Measurements from ENCODE around the gene ADAP1. TPM values are rescaled to one million over a fixed set of nuclear protein-coding genes. Genes with fewer than 3 reads are reported as not detected.

The ADAP1 gene
- total RNA-seq, 1 experiment from 2014 or later, result 31.2 TPM

- no peak overlapping the region for H3K27ac ChIP-seq (ENCODE audit: low read length)
- peaks cover 46% of the 10 kb centered on the region for H3K36me3 ChIP-seq (ENCODE audit: low read depth, low read length)
Observed at GRCh38 chr7:862157-862556, 92.3 kb downstream of the ADAP1 start.

DNA sequence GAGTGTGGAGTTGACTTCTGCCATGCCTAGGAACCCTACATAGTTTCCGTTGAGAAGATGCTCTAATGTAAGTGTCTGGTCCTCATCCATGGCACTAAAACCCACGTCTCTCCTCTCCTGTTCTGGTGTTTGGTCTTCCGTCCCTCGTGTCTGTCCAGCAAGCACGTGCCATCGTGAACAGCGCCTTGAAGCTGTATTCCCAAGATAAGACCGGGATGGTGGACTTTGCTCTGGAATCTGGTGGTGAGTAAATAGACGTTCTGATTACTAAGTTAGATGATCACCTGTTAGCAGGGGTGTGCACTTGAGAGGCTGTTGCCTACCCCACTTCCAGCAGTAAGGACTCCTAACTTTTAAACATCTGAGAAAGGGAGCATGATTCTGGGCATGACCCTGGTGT, 93.3 kb downstream of the ADAP1 start:
- DNase-seq, result no peak
- Histone ChIP-seq H3K27me3 (ENCODE audit: low read length) (no peaks in the 10 kb centered on the region), H3K9ac (ENCODE audit: low read length) (no peak overlapping the region), H3K36me3 (ENCODE audit: low read depth, low read length) (peaks cover 42% of the 10 kb centered on the region), H3K27ac (ENCODE audit: low read length) (no peak overlapping the region), H4K20me1 (ENCODE audit: low read length) (no peaks in the 10 kb centered on the region), H2AFZ (ENCODE audit: low read length) (no peak overlapping the region), H3K4me1 (ENCODE audit: insufficient read depth, low read length) (no peaks in the 10 kb centered on the region), H3K9me2 (replicated peaks; ENCODE audit: low read length) (no peaks in the 10 kb centered on the region), H3F3A (ENCODE audit: low read length, unreplicated experiment) (no peaks in the 10 kb centered on the region), H3K79me2 (ENCODE audit: low read length) (no peaks in the 10 kb centered on the region), H3K4me3 (ENCODE audit: low read length) (no peak overlapping the region), H3K4me2 (ENCODE audit: low read length) (no peak overlapping the region), H3K9me3 (ENCODE audit: low read length) (no peaks in the 10 kb centered on the region)
- no TSS peak for BruUV-seq (replicated peaks)
- no peak for TF ChIP-seq EZH2 (IDR thresholded peaks at IDR 0.05; ENCODE audit: low read length, unreplicated experiment)
- no peak for TF ChIP-seq EZH2phosphoT487 (IDR thresholded peaks at IDR 0.05; ENCODE audit: borderline replicate concordance, low read length)
- TF ChIP-seq, protein P1, sequence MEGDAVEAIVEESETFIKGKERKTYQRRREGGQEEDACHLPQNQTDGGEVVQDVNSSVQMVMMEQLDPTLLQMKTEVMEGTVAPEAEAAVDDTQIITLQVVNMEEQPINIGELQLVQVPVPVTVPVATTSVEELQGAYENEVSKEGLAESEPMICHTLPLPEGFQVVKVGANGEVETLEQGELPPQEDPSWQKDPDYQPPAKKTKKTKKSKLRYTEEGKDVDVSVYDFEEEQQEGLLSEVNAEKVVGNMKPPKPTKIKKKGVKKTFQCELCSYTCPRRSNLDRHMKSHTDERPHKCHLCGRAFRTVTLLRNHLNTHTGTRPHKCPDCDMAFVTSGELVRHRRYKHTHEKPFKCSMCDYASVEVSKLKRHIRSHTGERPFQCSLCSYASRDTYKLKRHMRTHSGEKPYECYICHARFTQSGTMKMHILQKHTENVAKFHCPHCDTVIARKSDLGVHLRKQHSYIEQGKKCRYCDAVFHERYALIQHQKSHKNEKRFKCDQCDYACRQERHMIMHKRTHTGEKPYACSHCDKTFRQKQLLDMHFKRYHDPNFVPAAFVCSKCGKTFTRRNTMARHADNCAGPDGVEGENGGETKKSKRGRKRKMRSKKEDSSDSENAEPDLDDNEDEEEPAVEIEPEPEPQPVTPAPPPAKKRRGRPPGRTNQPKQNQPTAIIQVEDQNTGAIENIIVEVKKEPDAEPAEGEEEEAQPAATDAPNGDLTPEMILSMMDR (conservative IDR thresholded peaks at IDR 0.05; ENCODE audit: low read depth, low read length), result no peak
- no peak for ATAC-seq
- CTCF ChIA-PET, result no interaction called here
- intact Hi-C loops (cut with micrococcal nuclease), result no loop called here
- POLR2A ChIA-PET (ENCODE audit: unreplicated experiment), result no interaction called here

More at GRCh38 chr7:862157-862556, 92.3 kb downstream of the ADAP1 start:
- ATAC-seq (no peak), DNase-seq (no peak)
- Histone ChIP-seq H3K4me2 (ENCODE audit: low read length) (no peak overlapping the region), H3K9ac (ENCODE audit: low read length) (no peak overlapping the region), H2AFZ (ENCODE audit: low read length) (no peak overlapping the region), H3F3A (ENCODE audit: low read length, unreplicated experiment) (no peaks in the 10 kb centered on the region), H3K27me3 (ENCODE audit: low read length) (no peaks in the 10 kb centered on the region), H3K9me3 (ENCODE audit: low read length) (no peaks in the 10 kb centered on the region), H4K20me1 (ENCODE audit: low read length) (no peaks in the 10 kb centered on the region), H3K4me1 (ENCODE audit: insufficient read depth, low read length) (no peaks in the 10 kb centered on the region), H3K79me2 (ENCODE audit: low read length) (no peaks in the 10 kb centered on the region), H3K9me2 (replicated peaks; ENCODE audit: low read length) (no peaks in the 10 kb centered on the region), H3K4me3 (ENCODE audit: low read length) (no peak overlapping the region)
- ChIA-PET POLR2A (ENCODE audit: unreplicated experiment) (no interaction called here), CTCF (no interaction called here)
- TF ChIP-seq, protein P1 (conservative IDR thresholded peaks at IDR 0.05; ENCODE audit: low read depth, low read length), result no peak
- TF ChIP-seq EZH2phosphoT487 (IDR thresholded peaks at IDR 0.05; ENCODE audit: borderline replicate concordance, low read length) (no peak), EZH2 (IDR thresholded peaks at IDR 0.05; ENCODE audit: low read length, unreplicated experiment) (no peak)
- intact Hi-C loops (cut with micrococcal nuclease), result no loop called here
- no TSS peak for BruUV-seq (replicated peaks)

DNA sequence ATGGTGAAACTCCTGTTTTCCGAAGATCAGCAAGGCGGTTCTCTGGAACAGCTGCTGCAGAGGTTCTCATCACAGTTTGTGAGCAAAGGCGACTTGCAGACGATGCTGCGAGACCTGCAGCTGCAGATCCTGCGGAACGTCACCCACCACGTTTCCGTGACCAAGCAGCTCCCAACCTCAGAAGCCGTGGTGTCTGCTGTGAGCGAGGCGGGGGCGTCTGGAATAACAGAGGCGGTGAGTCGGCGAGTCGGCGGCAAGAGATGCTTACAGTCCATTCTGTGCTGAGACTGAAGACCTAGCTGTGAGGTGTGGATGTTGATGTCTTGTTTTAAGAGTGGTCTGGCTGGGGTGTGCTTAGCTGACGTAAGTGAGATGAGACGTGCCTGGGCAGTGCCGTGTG, 94.3 kb downstream of the ADAP1 start:
- intact Hi-C loops (cut with micrococcal nuclease), result no loop called here
- H3F3A ChIP-seq (ENCODE audit: low read length, unreplicated experiment), result no peaks in the 10 kb centered on the region
- no peaks in the 10 kb centered on the region for H3K9me3 ChIP-seq (ENCODE audit: low read length)
- ChIA-PET POLR2A (ENCODE audit: unreplicated experiment) (no interaction called here), CTCF (no interaction called here)
- TF ChIP-seq EZH2 (IDR thresholded peaks at IDR 0.05; ENCODE audit: low read length, unreplicated experiment), result no peak
- TF ChIP-seq EZH2phosphoT487 (IDR thresholded peaks at IDR 0.05; ENCODE audit: borderline replicate concordance, low read length), result no peak
- TF ChIP-seq, protein P1 (conservative IDR thresholded peaks at IDR 0.05; ENCODE audit: low read depth, low read length), result no peak
- H3K4me2 ChIP-seq (ENCODE audit: low read length), result no peak overlapping the region
- no peak overlapping the region for H2AFZ ChIP-seq (ENCODE audit: low read length)
- no peak overlapping the region for H3K9ac ChIP-seq (ENCODE audit: low read length)
- H3K9me2 ChIP-seq (replicated peaks; ENCODE audit: low read length), result no peaks in the 10 kb centered on the region
- no peaks in the 10 kb centered on the region for H3K79me2 ChIP-seq (ENCODE audit: low read length)
- H3K4me3 ChIP-seq (ENCODE audit: low read length), result no peak overlapping the region
- no TSS peak for BruUV-seq (replicated peaks)
- no peaks in the 10 kb centered on the region for H4K20me1 ChIP-seq (ENCODE audit: low read length)
- H3K4me1 ChIP-seq (ENCODE audit: insufficient read depth, low read length), result no peaks in the 10 kb centered on the region
- DNase-seq (no peak), ATAC-seq (no peak)
- no peak overlapping the region for H3K27ac ChIP-seq (ENCODE audit: low read length)
- H3K36me3 ChIP-seq (ENCODE audit: low read depth, low read length), result peaks cover 42% of the 10 kb centered on the region
- H3K27me3 ChIP-seq (ENCODE audit: low read length), result no peaks in the 10 kb centered on the region

Data from PC-3 (cell line).